GM23248 (cell line): ENCODE results near the gene JADE2.

Experiments
- EZH2 ChIP-seq: fragments of 200-600 bp; sonication (generic); IDR thresholded peaks from 2 replicates; pipeline ENCODE4 v1.6.1; 2018; ENCODE audit warnings: antibody characterized with exemption, mild to moderate bottlenecking; ENCODE audit not compliant: insufficient read depth, poor library complexity, severe bottlenecking
- EZH2phosphoT487 ChIP-seq: fragments of 200-600 bp; sonication (generic); IDR thresholded peaks from 2 replicates; pipeline ENCODE4 v1.6.1; 2018; ENCODE audit warnings: antibody characterized with exemption, moderate library complexity, mild to moderate bottlenecking, low read depth; ENCODE audit not compliant: insufficient read depth

DNA sequence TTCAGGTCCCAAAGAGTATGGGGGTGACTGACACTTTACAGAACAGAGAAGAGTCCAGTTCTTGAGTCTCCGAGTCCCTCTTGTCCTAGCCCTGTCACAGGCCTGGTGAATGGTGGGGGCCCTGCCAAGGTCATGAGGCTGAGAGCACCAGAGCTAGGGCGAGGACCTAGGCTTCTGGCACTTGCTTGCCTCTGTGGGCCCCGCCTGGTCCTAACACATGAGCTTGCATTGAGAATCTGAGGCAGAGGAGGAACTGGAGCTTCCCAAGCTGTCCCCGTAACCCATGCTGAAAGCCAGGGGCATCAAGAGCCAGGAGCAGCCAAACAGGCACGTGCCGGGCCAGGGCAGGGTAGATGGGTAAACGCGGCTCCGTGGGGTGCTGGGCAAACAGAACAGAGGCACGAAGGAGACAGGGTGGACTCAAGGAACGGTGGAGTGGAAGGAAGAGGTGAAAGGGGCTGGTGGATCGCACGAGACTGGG lies 41.3 kb downstream of the JADE2 start:
- TF ChIP-seq EZH2 (no peak), EZH2phosphoT487 (no peak)
